Measurements from ENCODE around the gene PFN3. TPM values are rescaled to one million over a fixed set of nuclear protein-coding genes. Genes with fewer than 3 reads are reported as not detected.

Gene PFN3
- total and polyA plus RNA-seq, 4 donors = not detected

GRCh38 chr5:177425801-177426565 lies 25.5 kb upstream of the PFN3 start:
- TF ChIP-seq CTCF (IDR thresholded peaks at IDR 0.05; ENCODE audit: control extremely low read depth, extremely low read depth) = no peak
- Histone ChIP-seq H3K27ac (ENCODE audit: low read depth in 1 of 2, low read length in 1 of 2) (peak overlapping the region; percentile 91 to 96), H3K9me3 (ENCODE audit: control insufficient read depth in 4 of 4, insufficient read depth in 3 of 4, low read length in 3 of 4) (no peaks in the 10 kb centered on the region), H3K27me3 (ENCODE audit: control insufficient read depth in 3 of 3, insufficient read depth in 3 of 3, low read length in 2 of 3) (no peaks in the 10 kb centered on the region), H3K4me3 (peak overlapping the region; percentile 41), H3K36me3 (ENCODE audit: control insufficient read depth in 4 of 4, insufficient read depth in 4 of 4, low read length in 4 of 4) (peaks cover 0 to 7% (median 1%) of the 10 kb centered on the region in 4 donors), H3K9ac (ENCODE audit: insufficient read depth in 1 of 2, low read length in 2 of 2) (peak overlapping the region in 1 of 2 donors; percentile 84), H3K4me1 (ENCODE audit: control insufficient read depth in 5 of 5, insufficient read depth in 5 of 5, low read length in 5 of 5) (peaks cover 0 to 31% (median 12%) of the 10 kb centered on the region in 5 donors)
- ATAC-seq (ENCODE audit: insufficient read depth, low FRiP score) = peak; percentile 94
- peak; percentile 100 for DNase-seq
- WGBS, 2 donors = 0% methylated on average over 49 to 52 of the region's 52 CpGs

- Histone ChIP-seq H3K9me3 (ENCODE audit: control insufficient read depth in 4 of 4, insufficient read depth in 3 of 4, low read length in 3 of 4) (no peaks in the 10 kb centered on the region), H3K9ac (ENCODE audit: insufficient read depth in 1 of 2, low read length in 2 of 2) (peak overlapping the region in 1 of 2 donors; percentile 84), H3K36me3 (ENCODE audit: control insufficient read depth in 4 of 4, insufficient read depth in 4 of 4, low read length in 4 of 4) (peaks cover 0 to under 1% (median 0%) of the 10 kb centered on the region in 4 donors), H3K27ac (ENCODE audit: low read depth in 1 of 2, low read length in 1 of 2) (peak overlapping the region; percentile 91 to 96), H3K4me1 (ENCODE audit: control insufficient read depth in 5 of 5, insufficient read depth in 5 of 5, low read length in 5 of 5) (peaks cover 0 to 31% (median 12%) of the 10 kb centered on the region in 5 donors), H3K4me3 (no peak overlapping the region), H3K27me3 (ENCODE audit: control insufficient read depth in 3 of 3, insufficient read depth in 3 of 3, low read length in 2 of 3) (no peaks in the 10 kb centered on the region)
- DNase-seq = no peak
- ATAC-seq (ENCODE audit: insufficient read depth, low FRiP score) = no peak
- no peak for TF ChIP-seq CTCF (IDR thresholded peaks at IDR 0.05; ENCODE audit: control extremely low read depth, extremely low read depth)
- WGBS, 2 donors = 41 to 42% methylated on average over 13 of the region's 13 CpGs
These were observed 24.8 kb upstream of the PFN3 start for GRCh38 chr5:177425196-177425800.

- no peak overlapping the region for H3K9ac ChIP-seq (ENCODE audit: insufficient read depth in 1 of 2, low read length in 2 of 2)
- H3K36me3 ChIP-seq (ENCODE audit: control insufficient read depth in 4 of 4, insufficient read depth in 4 of 4, low read length in 4 of 4) = no peaks in the 10 kb centered on the region
- H3K27me3 ChIP-seq (ENCODE audit: control insufficient read depth in 3 of 3, insufficient read depth in 3 of 3, low read length in 2 of 3) = no peaks in the 10 kb centered on the region
- ATAC-seq (ENCODE audit: insufficient read depth, low FRiP score) (no peak), DNase-seq (no peak)
- peaks cover 0 to 21% (median 12%) of the 10 kb centered on the region in 5 donors for H3K4me1 ChIP-seq (ENCODE audit: control insufficient read depth in 5 of 5, insufficient read depth in 5 of 5, low read length in 5 of 5)
- no peaks in the 10 kb centered on the region for H3K9me3 ChIP-seq (ENCODE audit: control insufficient read depth in 4 of 4, insufficient read depth in 3 of 4, low read length in 3 of 4)
- no peak overlapping the region for H3K27ac ChIP-seq (ENCODE audit: low read depth in 1 of 2, low read length in 1 of 2)
- no peak for TF ChIP-seq CTCF (IDR thresholded peaks at IDR 0.05; ENCODE audit: control extremely low read depth, extremely low read depth)
- WGBS, 2 donors = 92 to 97% methylated on average over 2 of the region's 2 CpGs
- no peak overlapping the region for H3K4me3 ChIP-seq
These were observed 23.2 kb upstream of the PFN3 start for GRCh38 chr5:177423671-177424070.

All from lung (tissue), 12 donors.